GM18511 (cell line): Measurements from ENCODE around the gene KLHDC9.
"Not testable (repeated sequence)": the region's sequence is repeated elsewhere in the genome, so short reads cannot be mapped to it uniquely, and the experiment has no call there.

Experiments
- ATAC-seq: cut with Tn5 transposase; IDR thresholded peaks from one replicate; pipeline ENCODE4 v1.9.1; 2021; ENCODE audit warnings: mild to moderate bottlenecking, moderate library complexity; ENCODE audit not compliant: unreplicated experiment

Gene KLHDC9

GRCh38 chr1:161098210-161099068 lies at the start of gene KLHDC9:
TSS of gene KLHDC9 (plus strand) at chr1:161098361. CDS start at chr1:161098536, 175 bp downstream.
- ATAC-seq: peak; percentile 82

- ATAC-seq: no peak
These were observed 49.0 kb upstream of the KLHDC9 start for GRCh38 chr1:161048949-161049722.

GRCh38 chr1:161051219-161051618 lies 46.9 kb upstream of the KLHDC9 start:
- ATAC-seq: no peak

GRCh38 chr1:161052899-161053298 lies 45.3 kb upstream of the KLHDC9 start:
- no peak for ATAC-seq

GRCh38 chr1:161054232-161054631 lies 43.9 kb upstream of the KLHDC9 start:
- no peak for ATAC-seq

- ATAC-seq: no peak
These were observed 43.4 kb upstream of the KLHDC9 start for GRCh38 chr1:161054805-161055204.

- ATAC-seq: no peak
These were observed 38.9 kb upstream of the KLHDC9 start for GRCh38 chr1:161059293-161059692.

- ATAC-seq: no peak
These were observed 36.7 kb upstream of the KLHDC9 start for GRCh38 chr1:161061419-161061818.

- not testable (repeated sequence) for ATAC-seq
These were observed 34.2 kb upstream of the KLHDC9 start for GRCh38 chr1:161063936-161064335.

GRCh38 chr1:161065681-161066080 lies 32.5 kb upstream of the KLHDC9 start:
- ATAC-seq: not testable (repeated sequence)

GRCh38 chr1:161066694-161067093 lies 31.5 kb upstream of the KLHDC9 start:
- no peak for ATAC-seq

GRCh38 chr1:161068306-161069234 lies 29.6 kb upstream of the KLHDC9 start:
- ATAC-seq: peak; percentile 50

GRCh38 chr1:161069241-161069640 lies 28.9 kb upstream of the KLHDC9 start:
- ATAC-seq: peak; percentile 1

GRCh38 chr1:161069731-161070270 lies 28.4 kb upstream of the KLHDC9 start, which contains the start of gene ARHGAP30:
TSS of gene ARHGAP30 (minus strand) at chr1:161069891. CDS start at chr1:161069624, 267 bp downstream.
- peak; percentile 88 for ATAC-seq

- ATAC-seq: no peak
These were observed 27.4 kb upstream of the KLHDC9 start for GRCh38 chr1:161070761-161071160.

GRCh38 chr1:161071886-161072371 lies 26.2 kb upstream of the KLHDC9 start:
- ATAC-seq: no peak

- ATAC-seq: no peak
These were observed 25.3 kb upstream of the KLHDC9 start for GRCh38 chr1:161072751-161073449.

GRCh38 chr1:161073474-161074121 lies 24.6 kb upstream of the KLHDC9 start:
- ATAC-seq: no peak
